Keratinocyte (primary cell): ENCODE results near the gene ZNF441.

Experiments
- CTCF ChIP-seq, 3 experiments: IDR thresholded peaks in 1 of 3; conservative IDR thresholded peaks in 1 of 3; optimal IDR thresholded peaks in 1 of 3; 2 replicates in 2 of 3; 3 replicates in 1 of 3; pipeline versions ENCODE3 to v1.5.1; 2011; ENCODE audit warnings: low read length in 3 of 3, mild to moderate bottlenecking in 3 of 3, moderate library complexity in 2 of 3, control low read depth in 1 of 3, inconsistent platforms in 1 of 3; ENCODE audit not compliant: insufficient read depth in 2 of 3; ENCODE audit errors: extremely low read depth in 1 of 3
- EZH2 ChIP-seq: IDR thresholded peaks from one replicate; pipeline ENCODE4 v1.6.1; 2012; ENCODE audit warnings: inconsistent platforms, mild to moderate bottlenecking, low read length, moderate library complexity

- TF ChIP-seq CTCF (optimal IDR thresholded peaks at IDR 0.05 in 1 of 3, IDR thresholded peaks at IDR 0.05 in 1 of 3, conservative IDR thresholded peaks at IDR 0.05 in 1 of 3; ENCODE audit: extremely low read depth in 1 of 3, insufficient read depth in 2 of 3, low read length in 3 of 3) (no peak), EZH2 (no peak)
These were observed 17.0 kb upstream of the ZNF441 start for GRCh38 chr19:11749751-11750150.
